HEK293T (cell line): Measurements from ENCODE around the gene MGA.

ENCODE experiments used
- CTCF ChIA-PET: fragments of 350-600 bp; formaldehyde crosslinking; extraction: SDS; loops from one replicate; lab custom pipeline; 2021; ENCODE audit warnings: antibody characterized with exemption, inconsistent platforms; lab: Yijun Ruan, JAX
- POLR2A ChIA-PET: fragments of 350-600 bp; formaldehyde crosslinking; extraction: SDS; loops from one replicate; lab custom pipeline; 2020; ENCODE audit warnings: antibody characterized with exemption, inconsistent platforms; lab: Yijun Ruan, JAX
- DNase-seq: peaks from one replicate; pipeline ENCODE4 v3.0.0; 2012; ENCODE audit warnings: mixed read lengths; ENCODE audit errors: extremely low spot score
- ARNT ChIP-seq: fragments of 450-650 bp; IDR thresholded peaks from 2 replicates; pipeline ENCODE4 v1.6.1; 2017; ENCODE audit warnings: mild to moderate bottlenecking
- BHLHE40 ChIP-seq: fragments of 450-650 bp; IDR thresholded peaks from 2 replicates; pipeline ENCODE4 v1.6.1; 2016; ENCODE audit warnings: mild to moderate bottlenecking, moderate library complexity, borderline replicate concordance
- CTBP1 ChIP-seq: fragments of 450-650 bp; IDR thresholded peaks from 2 replicates; pipeline ENCODE4 v1.6.1; 2016; ENCODE audit warnings: borderline replicate concordance
- ELF4 ChIP-seq: fragments of 450-650 bp; IDR thresholded peaks from 2 replicates; pipeline ENCODE4 v1.6.1; 2017; ENCODE audit warnings: antibody characterized with exemption
- FOXA1 ChIP-seq: fragments of 450-650 bp; IDR thresholded peaks from 2 replicates; pipeline ENCODE4 v1.6.1; 2016; ENCODE audit warnings: mild to moderate bottlenecking
- FOXK2 ChIP-seq: fragments of 450-650 bp; IDR thresholded peaks from 2 replicates; pipeline ENCODE4 v1.6.1; 2016; ENCODE audit warnings: mild to moderate bottlenecking
- FOXM1 ChIP-seq: fragments of 450-650 bp; IDR thresholded peaks from 2 replicates; pipeline ENCODE4 v1.6.1; 2017; ENCODE audit warnings: mild to moderate bottlenecking, borderline replicate concordance
- HDGF ChIP-seq: fragments of 450-650 bp; IDR thresholded peaks from 2 replicates; pipeline ENCODE4 v1.6.1; 2017; ENCODE audit warnings: antibody characterized with exemption, borderline replicate concordance
- L3MBTL2 ChIP-seq: fragments of 450-650 bp; conservative IDR thresholded peaks from 2 replicates; pipeline ENCODE4 v1.6.1; 2016; ENCODE audit warnings: mild to moderate bottlenecking
- LEF1 ChIP-seq: fragments of 450-650 bp; IDR thresholded peaks from 2 replicates; pipeline ENCODE4 v1.6.1; 2017; ENCODE audit warnings: mild to moderate bottlenecking, borderline replicate concordance
- NFRKB ChIP-seq: fragments of 450-650 bp; IDR thresholded peaks from 2 replicates; pipeline ENCODE4 v1.6.1; 2016; ENCODE audit warnings: mild to moderate bottlenecking, moderate library complexity
- PKNOX1 ChIP-seq: fragments of 450-650 bp; IDR thresholded peaks from 2 replicates; pipeline ENCODE4 v1.6.1; 2016
- SP1 ChIP-seq: fragments of 450-650 bp; IDR thresholded peaks from 2 replicates; pipeline ENCODE4 v1.6.1; 2017
- SUZ12 ChIP-seq: fragments of 450-650 bp; IDR thresholded peaks from 2 replicates; pipeline ENCODE4 v1.6.1; 2016; ENCODE audit warnings: mild to moderate bottlenecking
- TARDBP ChIP-seq: fragments of 450-650 bp; IDR thresholded peaks from 2 replicates; pipeline ENCODE4 v1.6.1; 2016
- ZNF384 ChIP-seq: fragments of 450-650 bp; IDR thresholded peaks from 2 replicates; pipeline ENCODE4 v1.6.1; 2016

The MGA gene

GRCh38 chr15:41817781-41818180 is 157.6 kb downstream of the MGA start:
- TF ChIP-seq TARDBP (no peak), ARNT (no peak), HDGF (no peak), SUZ12 (no peak), FOXM1 (no peak), CTBP1 (no peak), ELF4 (no peak), PKNOX1 (no peak), FOXK2 (no peak), ZNF384 (no peak), NFRKB (no peak), L3MBTL2 (no peak), BHLHE40 (no peak), SP1 (no peak), LEF1 (no peak), FOXA1 (no peak)
- POLR2A ChIA-PET = interaction anchor here (1.0 kb wide), 1 partner anchor 10 kb away, joined by 3 read pairs; no protein-coding TSS in a partner anchor
- CTCF ChIA-PET = interaction anchor here (1.0 kb wide), 1 partner anchor 237 kb away, joined by 3 read pairs; no protein-coding TSS in a partner anchor
- no peak for DNase-seq

- TF ChIP-seq ELF4 = no peak
- TF ChIP-seq BHLHE40 = no peak
- TF ChIP-seq CTBP1 = no peak
- POLR2A ChIA-PET = no interaction called here
- DNase-seq = no peak
- CTCF ChIA-PET = no interaction called here
These were observed 159.3 kb downstream of the MGA start for GRCh38 chr15:41819455-41820050.

- DNase-seq = no peak
- POLR2A ChIA-PET = no interaction called here
- CTCF ChIA-PET = interaction anchor here (0.8 kb wide), 1 partner anchor 84 kb away, joined by 3 read pairs; no protein-coding TSS in a partner anchor
- TF ChIP-seq ZNF384 (no peak), HDGF (no peak), FOXA1 (no peak), LEF1 (no peak), FOXK2 (no peak), TARDBP (no peak), FOXM1 (no peak), SP1 (no peak), PKNOX1 (no peak), ELF4 (no peak), BHLHE40 (no peak), L3MBTL2 (no peak), SUZ12 (no peak), ARNT (no peak)
These were observed 160.7 kb downstream of the MGA start for GRCh38 chr15:41820791-41821423.

GRCh38 chr15:41821831-41822230 is 161.6 kb downstream of the MGA start:
- ChIA-PET POLR2A (no interaction called here), CTCF (interaction anchor here (0.8 kb wide), 1 partner anchor 83 kb away, joined by 3 read pairs; no protein-coding TSS in a partner anchor)
- no peak for DNase-seq
- TF ChIP-seq PKNOX1 (no peak), HDGF (no peak), LEF1 (no peak), ZNF384 (no peak), SP1 (no peak), FOXM1 (no peak), L3MBTL2 (no peak), NFRKB (no peak), FOXK2 (no peak), ELF4 (no peak), TARDBP (no peak), FOXA1 (no peak), CTBP1 (no peak), BHLHE40 (no peak)

- no peak for TF ChIP-seq ARNT
- TF ChIP-seq ELF4 = no peak
- no peak for TF ChIP-seq NFRKB
- TF ChIP-seq CTBP1 = no peak
- no peak for TF ChIP-seq ZNF384
- TF ChIP-seq SUZ12 = no peak
- TF ChIP-seq LEF1 = no peak
- TF ChIP-seq SP1 = no peak
- no peak for TF ChIP-seq PKNOX1
- TF ChIP-seq BHLHE40 = no peak
- no peak for TF ChIP-seq FOXA1
- TF ChIP-seq FOXM1 = no peak
- no peak for TF ChIP-seq HDGF
- no peak for TF ChIP-seq TARDBP
- TF ChIP-seq FOXK2 = no peak
- no peak for TF ChIP-seq L3MBTL2
- DNase-seq = no peak
- ChIA-PET CTCF (no interaction called here), POLR2A (no interaction called here)
These were observed 162.3 kb downstream of the MGA start for GRCh38 chr15:41822471-41822870.
